HUES64 (cell line): ENCODE measurements around the gene TAP1. TPM values are rescaled to one million over a fixed set of nuclear protein-coding genes. Genes with fewer than 3 reads are reported as not detected.

Experiments used
- H3K27ac ChIP-seq: 2 replicates; pipeline ENCODE4 v1.7.0; 2013; ENCODE audit warnings: low read depth, low read length, inconsistent platforms
- H3K27me3 ChIP-seq: 2 replicates; pipeline ENCODE4 v1.6.1; 2013; ENCODE audit warnings: mild to moderate bottlenecking, low read length; ENCODE audit not compliant: insufficient read depth
- H3K36me3 ChIP-seq: 2 replicates; pipeline ENCODE4 v1.6.1; 2013; ENCODE audit warnings: mild to moderate bottlenecking, low read length; ENCODE audit not compliant: insufficient read depth
- H3K4me1 ChIP-seq: 2 replicates; pipeline ENCODE4 v1.6.1; 2013; ENCODE audit warnings: mild to moderate bottlenecking, low read length, moderate library complexity; ENCODE audit not compliant: insufficient read depth
- H3K4me3 ChIP-seq: 2 replicates; pipeline ENCODE4 v1.5.1; 2013; ENCODE audit warnings: mild to moderate bottlenecking, low read length, moderate library complexity
- H3K9ac ChIP-seq: 2 replicates; pipeline ENCODE4 v1.6.1; 2013; ENCODE audit warnings: mild to moderate bottlenecking, low read depth, low read length
- H3K9me3 ChIP-seq: 2 replicates; pipeline ENCODE4 v1.6.1; 2013; ENCODE audit warnings: low read depth, low read length; ENCODE audit not compliant: insufficient read depth
- WGBS: fragments of 150-250, 120-280 bp; methylation state at CpG from one replicate; pipeline ENCODE4 v1.1.7; 2013; ENCODE audit warnings: missing lambda C conversion rate; 5-methylcytosine and 5-hydroxymethylcytosine counted together
- polyA plus RNA-seq, 2 experiments: library from polyadenylated mRNA; stranded (reverse); fragments of 50-300 nt; gene quantifications; one replicate each; pipeline ENCODE4 v1.2.3, GENCODE V29; 2013

The TAP1 gene
- polyA plus RNA-seq (2013, experiment 1 of 2) = 5.0 TPM
- polyA plus RNA-seq (2013, experiment 2 of 2) = 4.9 TPM

GRCh38 chr6:32853541-32854375 lies at the start of gene TAP1, which contains the start of gene PSMB9:
TSS of gene TAP1 (minus strand) at chr6:32853704. CDS start at chr6:32853636, 68 bp downstream.
TSS of gene PSMB9 (plus strand) at chr6:32854192. CDS start at chr6:32854230, 38 bp downstream.
- Histone ChIP-seq H3K9ac (peak within 1 kb of the TSS; percentile 27; the same call in 1 of the 2 replicates), H3K27ac (no peak within 1 kb of the TSS), H3K4me1 (no peaks in the 10 kb centered on the region), H3K9me3 (no peaks in the 10 kb centered on the region), H3K4me3 (peak within 1 kb of the TSS; percentile 80), H3K27me3 (peaks cover 82% of the 10 kb centered on the region), H3K36me3 (no peaks in the 10 kb centered on the region)
- WGBS = under 1% methylated on average over 68 of the region's 68 CpGs

- Histone ChIP-seq H3K9me3 (no peaks in the 10 kb centered on the region), H3K4me1 (peaks cover 8% of the 10 kb centered on the region; the same call in 1 of the 2 replicates), H3K27me3 (no peaks in the 10 kb centered on the region), H3K27ac (no peak overlapping the region), H3K36me3 (no peaks in the 10 kb centered on the region), H3K9ac (peak overlapping the region; percentile 74), H3K4me3 (peak overlapping the region; percentile 93)
- 1% methylated on average over 8 of the region's 8 CpGs for WGBS
Measured at GRCh38 chr6:32895006-32895345, 41.5 kb upstream of the TAP1 start.

- Histone ChIP-seq H3K4me1 (peaks cover 8% of the 10 kb centered on the region; the same call in 1 of the 2 replicates), H3K27ac (peak overlapping the region; percentile 77), H3K9ac (peak overlapping the region; percentile 74), H3K36me3 (no peaks in the 10 kb centered on the region), H3K4me3 (peak overlapping the region; percentile 93), H3K27me3 (no peaks in the 10 kb centered on the region), H3K9me3 (no peaks in the 10 kb centered on the region)
- WGBS = under 1% methylated on average over 61 of the region's 61 CpGs
Measured at GRCh38 chr6:32894085-32895005, 40.8 kb upstream of the TAP1 start.

- WGBS = no CpG with 5 or more reads among the region's 1 CpG
- Histone ChIP-seq H3K27ac (no peak overlapping the region), H3K9me3 (no peaks in the 10 kb centered on the region), H3K4me1 (peaks cover 8% of the 10 kb centered on the region; the same call in 1 of the 2 replicates), H3K27me3 (no peaks in the 10 kb centered on the region), H3K36me3 (no peaks in the 10 kb centered on the region), H3K9ac (no peak overlapping the region), H3K4me3 (no peak overlapping the region)
Measured at GRCh38 chr6:32890831-32891230, 37.3 kb upstream of the TAP1 start.

GRCh38 chr6:32889533-32889932 lies 36.0 kb upstream of the TAP1 start:
- H3K4me1 ChIP-seq = 0 out of 2 replicates have a peak, but pooled peaks cover 3% of the 10 kb centered on the region
- no peak overlapping the region for H3K9ac ChIP-seq
- no peak overlapping the region for H3K27ac ChIP-seq
- no peaks in the 10 kb centered on the region for H3K9me3 ChIP-seq
- H3K36me3 ChIP-seq = no peaks in the 10 kb centered on the region
- H3K4me3 ChIP-seq = no peak overlapping the region
- H3K27me3 ChIP-seq = no peaks in the 10 kb centered on the region
- 53% methylated on average over 1 of the region's 1 CpG for WGBS

- Histone ChIP-seq H3K27ac (no peak overlapping the region), H3K27me3 (no peaks in the 10 kb centered on the region), H3K9ac (no peak overlapping the region), H3K4me1 (0 out of 2 replicates have a peak, but pooled peaks cover 1% of the 10 kb centered on the region), H3K9me3 (no peaks in the 10 kb centered on the region), H3K4me3 (no peak overlapping the region), H3K36me3 (no peaks in the 10 kb centered on the region)
- WGBS = 84% methylated on average over 2 of the region's 2 CpGs
Measured at GRCh38 chr6:32888576-32888975, 35.1 kb upstream of the TAP1 start.

- Histone ChIP-seq H3K9me3 (no peaks in the 10 kb centered on the region), H3K9ac (no peak overlapping the region), H3K4me3 (no peak overlapping the region), H3K27me3 (no peaks in the 10 kb centered on the region), H3K4me1 (no peaks in the 10 kb centered on the region), H3K36me3 (no peaks in the 10 kb centered on the region), H3K27ac (no peak overlapping the region)
- 84% methylated on average over 5 of the region's 5 CpGs for WGBS
Measured at GRCh38 chr6:32887616-32888015, 34.1 kb upstream of the TAP1 start.

- Histone ChIP-seq H3K27me3 (no peaks in the 10 kb centered on the region), H3K9me3 (no peaks in the 10 kb centered on the region), H3K4me1 (no peaks in the 10 kb centered on the region), H3K27ac (no peak overlapping the region), H3K4me3 (no peak overlapping the region), H3K36me3 (no peaks in the 10 kb centered on the region), H3K9ac (no peak overlapping the region)
- WGBS = 83% methylated on average over 3 of the region's 3 CpGs
Measured at GRCh38 chr6:32886681-32887383, 33.3 kb upstream of the TAP1 start.

- Histone ChIP-seq H3K27ac (no peak overlapping the region), H3K4me1 (no peaks in the 10 kb centered on the region), H3K9me3 (no peaks in the 10 kb centered on the region), H3K9ac (no peak overlapping the region), H3K27me3 (no peaks in the 10 kb centered on the region), H3K36me3 (no peaks in the 10 kb centered on the region), H3K4me3 (no peak overlapping the region)
- 86% methylated on average over 2 of the region's 4 CpGs for WGBS
Measured at GRCh38 chr6:32885698-32886286, 32.3 kb upstream of the TAP1 start.

- H3K9ac ChIP-seq = no peak overlapping the region
- H3K27ac ChIP-seq = no peak overlapping the region
- no peaks in the 10 kb centered on the region for H3K36me3 ChIP-seq
- no peak overlapping the region for H3K4me3 ChIP-seq
- no peaks in the 10 kb centered on the region for H3K4me1 ChIP-seq
- WGBS = 41% methylated on average over 5 of the region's 5 CpGs
- H3K27me3 ChIP-seq = no peaks in the 10 kb centered on the region
- H3K9me3 ChIP-seq = no peaks in the 10 kb centered on the region
Measured at GRCh38 chr6:32883789-32884188, 30.3 kb upstream of the TAP1 start.
